Muscle of back (tissue), 11 donors: ENCODE data around the gene ACADS. TPM values are rescaled to one million over a fixed set of nuclear protein-coding genes. Genes with fewer than 3 reads are reported as not detected.
"Not testable (repeated sequence)": the region's sequence is repeated elsewhere in the genome, so short reads cannot be mapped to it uniquely, and the experiment has no call there.

Source experiments
- DNase-seq, 3 donors: peaks; one replicate each; pipeline versions ENCODE4 v3.0.0 to v3.0.0-alpha.2; 2013
- polyA plus RNA-seq, 10 donors: library from polyadenylated mRNA; unstranded; fragments of 120-200 nt; gene quantifications; one replicate each; pipeline ENCODE4 v1.2.1, GENCODE V29; 2013; ENCODE audit not compliant: insufficient read length in 10 of 10

Gene ACADS
- polyA plus RNA-seq, 10 donors = 13.9 to 19.1 (median 17.0) TPM

DNA sequence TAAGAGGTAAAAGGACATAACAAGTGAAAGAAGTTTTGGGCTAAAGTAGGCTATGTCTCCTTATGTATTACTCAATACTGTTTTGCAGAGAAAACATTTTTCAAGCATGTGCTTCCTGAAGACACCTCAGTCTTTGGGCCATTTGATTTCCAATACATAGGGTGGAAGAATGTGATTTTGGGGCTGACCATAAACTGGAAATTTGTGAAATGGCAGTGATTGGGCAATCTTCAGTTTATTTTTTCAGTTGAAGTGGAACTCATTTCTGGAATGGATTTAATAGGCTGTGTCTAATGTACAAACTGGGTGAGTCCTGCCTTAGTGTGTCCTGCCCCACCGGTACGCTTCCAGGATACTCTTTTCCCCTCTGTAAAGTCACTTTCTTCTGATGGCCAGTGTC is 2.8 kb upstream of the ACADS start:
- no peak for DNase-seq

DNA sequence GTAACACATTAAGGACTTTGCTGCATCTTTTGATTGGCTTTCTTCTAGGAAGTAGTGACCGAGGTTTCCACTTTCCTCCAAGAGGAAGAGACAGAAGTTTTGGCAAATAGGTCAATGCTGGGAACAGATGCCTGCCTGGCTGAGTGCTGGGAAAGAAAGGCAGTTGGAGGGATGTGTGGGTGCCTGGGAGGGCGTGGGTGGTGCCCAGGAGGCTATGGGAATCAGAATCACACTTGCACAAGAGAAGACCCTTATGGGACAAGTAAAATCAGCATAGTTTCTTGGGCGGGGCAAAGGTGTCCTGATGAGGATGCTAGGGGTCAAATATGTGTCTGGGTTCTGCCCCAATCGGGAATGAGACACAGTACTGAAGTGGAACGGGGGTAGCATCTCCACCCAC is 906 bp upstream of the ACADS start:
- no peak for DNase-seq

DNA sequence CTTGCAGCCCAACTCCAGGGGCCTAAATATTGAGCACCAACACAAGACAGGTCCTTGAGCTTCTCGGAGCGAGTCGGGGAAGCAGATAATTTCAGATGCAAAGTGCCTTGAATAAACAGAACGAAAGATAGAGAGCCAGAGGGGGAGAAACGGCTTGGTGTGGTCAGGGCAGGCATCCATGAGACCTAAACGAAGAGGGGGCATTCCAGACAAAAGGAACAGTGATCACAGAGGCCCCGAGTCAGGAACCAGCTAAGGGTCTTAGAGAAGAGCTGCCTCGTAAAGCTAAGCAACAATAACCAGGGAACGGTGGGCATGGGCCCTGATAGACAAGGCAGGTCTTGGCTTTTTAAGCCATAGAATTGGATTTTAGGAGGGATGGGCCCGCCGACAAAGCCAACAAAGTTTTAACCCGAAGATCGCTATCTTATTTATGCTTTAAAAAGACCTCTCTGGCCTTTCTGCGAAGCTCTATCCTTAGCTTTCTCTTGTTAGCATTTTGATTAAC is 421 bp upstream of the ACADS start:
- DNase-seq = no peak

DNA sequence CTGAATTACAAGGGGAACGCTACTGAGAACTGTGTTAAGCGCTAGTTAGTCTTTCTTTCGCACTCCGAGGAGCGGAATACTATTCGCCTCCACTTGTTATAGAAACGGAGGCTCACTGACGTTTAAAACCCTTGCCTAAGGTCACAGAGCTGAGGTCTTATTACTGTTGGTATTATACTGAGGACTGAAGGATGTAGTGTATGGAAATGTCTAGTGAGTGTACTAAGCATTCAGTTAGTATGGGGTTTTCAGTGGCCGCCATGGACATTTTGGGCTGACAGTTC is 826 bp downstream of the ACADS start:
- no peak for DNase-seq

DNA sequence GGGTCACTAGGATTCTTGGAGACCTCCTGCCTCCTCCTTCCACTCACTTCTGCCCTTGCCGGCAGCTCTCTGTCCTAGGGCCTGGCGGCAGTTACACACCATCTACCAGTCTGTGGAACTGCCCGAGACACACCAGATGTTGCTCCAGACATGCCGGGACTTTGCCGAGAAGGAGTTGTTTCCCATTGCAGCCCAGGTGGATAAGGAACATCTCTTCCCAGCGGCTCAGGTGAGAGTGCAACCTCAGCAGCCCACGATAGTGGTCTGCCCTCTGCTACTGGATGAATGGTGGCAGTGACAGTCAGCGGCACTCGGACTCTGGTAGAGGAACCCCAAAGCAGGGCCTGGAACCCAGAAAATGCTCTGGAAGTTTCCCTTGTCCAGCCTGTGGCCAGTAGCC is 1.3 kb downstream of the ACADS start:
- no peak for DNase-seq

DNA sequence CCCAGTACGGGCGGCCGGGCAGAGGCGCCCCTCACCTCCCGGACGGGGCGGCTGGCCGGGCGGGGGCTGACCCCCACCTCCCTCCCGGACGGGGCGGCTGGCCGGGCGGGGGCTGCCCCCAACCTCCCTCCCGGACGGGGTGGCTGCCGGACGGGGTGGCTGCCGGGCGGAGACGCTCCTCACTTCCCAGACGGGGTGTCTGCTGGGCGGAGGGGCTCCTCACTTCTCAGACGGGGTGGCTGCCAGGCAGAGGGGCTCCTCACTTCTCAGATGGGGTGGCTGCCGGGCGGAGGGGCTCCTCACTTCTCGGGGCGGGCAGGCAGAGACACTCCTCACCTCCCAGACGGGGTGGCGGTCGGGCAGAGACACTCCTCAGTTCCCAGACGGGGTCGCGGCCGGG is 6.6 kb downstream of the ACADS start:
- not testable (repeated sequence) for DNase-seq

DNA sequence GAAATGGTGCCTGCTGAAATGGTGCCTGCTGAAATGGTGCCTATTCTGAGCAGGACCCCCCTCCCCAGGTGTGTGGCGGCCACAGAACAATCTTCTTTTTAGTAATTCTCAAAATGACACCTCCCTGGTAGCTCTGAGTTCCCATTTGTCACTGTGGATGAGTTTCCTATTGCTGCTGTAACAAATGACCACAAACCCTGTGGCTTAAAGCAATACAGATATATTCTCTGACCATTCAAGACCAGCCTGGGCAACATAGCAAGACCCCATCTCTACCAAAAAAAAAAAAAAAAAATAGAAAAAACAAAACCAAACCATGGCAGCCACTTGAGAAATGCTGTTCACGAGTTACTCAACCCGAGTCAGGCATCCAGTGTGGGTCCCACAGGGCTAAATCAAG is 7.9 kb downstream of the ACADS start:
- no peak for DNase-seq

DNA sequence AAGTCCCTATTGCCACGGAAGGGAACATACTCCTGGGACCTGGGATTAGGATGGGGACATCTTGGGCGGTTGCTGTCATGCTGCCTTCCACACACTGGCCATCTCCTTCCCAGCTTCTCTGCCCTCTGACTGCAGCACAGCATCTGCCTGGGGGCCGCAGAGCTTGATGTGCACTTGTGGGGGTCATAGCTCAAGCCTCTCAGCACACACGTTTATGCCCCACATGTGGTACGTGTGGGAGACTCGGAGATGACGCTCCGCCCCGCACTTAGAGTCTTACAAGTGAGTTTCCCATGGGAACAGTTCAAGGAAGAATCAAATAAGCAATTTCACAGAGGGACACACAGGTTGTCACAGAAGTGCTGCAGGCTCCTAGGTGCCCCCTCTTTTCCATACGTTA is 8.6 kb downstream of the ACADS start:
- DNase-seq = no peak

DNA sequence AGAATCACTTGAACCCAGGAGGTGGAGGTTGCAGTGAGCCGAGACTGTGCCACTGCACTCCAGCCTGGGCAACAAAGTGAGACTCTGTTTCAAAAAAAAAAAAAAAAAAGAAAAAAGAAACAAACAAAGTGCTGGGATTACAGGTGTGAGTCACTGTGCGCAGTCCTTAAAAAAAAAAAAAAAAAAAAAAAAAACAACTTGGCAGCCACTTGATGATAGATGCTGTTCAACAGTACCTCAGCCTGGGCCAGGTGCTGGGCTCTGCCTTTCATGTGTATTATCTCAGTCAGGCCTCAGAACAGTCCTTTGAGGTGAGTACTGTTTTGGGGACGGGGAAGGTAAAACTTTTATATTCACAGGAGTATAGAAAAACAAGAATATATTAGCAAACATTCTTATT is 9.6 kb downstream of the ACADS start:
- no peak for DNase-seq

DNA sequence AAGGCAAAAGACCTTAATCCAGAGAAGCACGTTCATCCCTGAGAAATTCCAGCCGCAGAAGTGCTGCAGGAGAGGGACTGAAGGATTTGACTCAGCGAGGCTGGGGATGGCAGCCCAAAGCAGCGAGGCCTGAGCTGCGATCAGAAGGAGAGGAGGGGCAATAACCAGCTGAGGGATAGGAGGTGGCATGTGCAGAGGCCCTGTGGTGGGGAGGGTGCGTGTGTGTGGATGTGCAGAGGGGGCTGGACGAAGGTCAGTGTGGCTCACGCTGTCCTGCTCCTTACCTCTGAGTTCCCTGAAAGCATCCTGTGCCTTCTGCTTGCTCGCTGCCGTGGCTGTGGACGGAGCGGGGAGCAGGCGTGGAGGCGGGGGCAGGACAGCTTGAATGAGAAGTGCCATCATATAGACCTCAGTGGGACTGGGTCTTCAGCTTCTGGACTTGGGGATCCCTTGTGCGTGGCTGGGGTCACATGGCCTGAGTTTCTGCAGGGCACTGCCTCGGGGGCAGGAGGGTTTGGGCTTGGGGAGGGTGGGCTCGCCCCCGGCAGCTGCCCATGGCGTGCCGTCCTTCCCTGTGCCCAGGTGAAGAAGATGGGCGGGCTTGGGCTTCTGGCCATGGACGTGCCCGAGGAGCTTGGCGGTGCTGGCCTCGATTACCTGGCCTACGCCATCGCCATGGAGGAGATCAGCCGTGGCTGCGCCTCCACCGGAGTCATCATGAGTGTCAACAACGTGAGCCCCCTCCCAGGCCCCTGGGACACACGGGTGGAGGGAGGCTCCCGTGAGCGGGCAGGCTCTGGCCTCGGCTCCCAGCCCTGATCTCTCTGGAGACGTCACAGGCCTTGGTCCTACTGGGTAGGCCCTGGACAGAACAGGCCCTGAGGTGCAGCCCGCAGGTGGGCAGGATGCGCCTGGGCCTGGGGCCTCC is 11.0 kb downstream of the ACADS start:
- no peak for DNase-seq

DNA sequence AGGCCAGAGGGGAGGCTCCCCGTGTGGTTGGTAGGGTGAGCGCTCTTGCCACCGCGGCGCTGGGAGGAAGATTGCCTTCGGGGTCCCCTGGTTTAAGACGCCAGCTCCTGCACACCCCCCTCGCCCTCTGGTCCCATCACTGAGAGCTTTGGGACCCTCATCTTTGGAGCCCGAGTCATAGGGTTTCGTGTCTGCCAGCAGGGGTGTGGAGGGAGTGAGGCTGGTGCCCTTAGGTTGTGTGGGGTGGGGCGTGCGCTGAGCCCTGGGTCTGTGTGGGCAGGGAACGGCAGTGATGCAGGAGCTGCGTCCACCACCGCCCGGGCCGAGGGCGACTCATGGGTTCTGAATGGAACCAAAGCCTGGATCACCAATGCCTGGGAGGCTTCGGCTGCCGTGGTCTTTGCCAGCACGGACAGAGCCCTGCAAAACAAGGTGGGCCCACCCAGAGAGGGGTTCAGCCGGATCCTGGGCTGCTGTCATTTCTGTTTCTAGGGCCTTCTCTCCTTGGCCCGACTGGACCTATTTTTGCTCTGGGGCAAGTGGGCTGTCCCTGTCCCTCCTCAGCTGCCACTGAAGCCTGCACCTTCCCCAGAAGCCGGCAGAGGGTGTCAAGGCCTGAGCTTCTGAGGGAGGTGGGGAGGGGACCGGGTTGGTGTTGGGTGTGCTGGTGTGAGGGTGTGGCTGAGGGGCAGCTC is 12.1 kb downstream of the ACADS start:
- DNase-seq = no peak

DNA sequence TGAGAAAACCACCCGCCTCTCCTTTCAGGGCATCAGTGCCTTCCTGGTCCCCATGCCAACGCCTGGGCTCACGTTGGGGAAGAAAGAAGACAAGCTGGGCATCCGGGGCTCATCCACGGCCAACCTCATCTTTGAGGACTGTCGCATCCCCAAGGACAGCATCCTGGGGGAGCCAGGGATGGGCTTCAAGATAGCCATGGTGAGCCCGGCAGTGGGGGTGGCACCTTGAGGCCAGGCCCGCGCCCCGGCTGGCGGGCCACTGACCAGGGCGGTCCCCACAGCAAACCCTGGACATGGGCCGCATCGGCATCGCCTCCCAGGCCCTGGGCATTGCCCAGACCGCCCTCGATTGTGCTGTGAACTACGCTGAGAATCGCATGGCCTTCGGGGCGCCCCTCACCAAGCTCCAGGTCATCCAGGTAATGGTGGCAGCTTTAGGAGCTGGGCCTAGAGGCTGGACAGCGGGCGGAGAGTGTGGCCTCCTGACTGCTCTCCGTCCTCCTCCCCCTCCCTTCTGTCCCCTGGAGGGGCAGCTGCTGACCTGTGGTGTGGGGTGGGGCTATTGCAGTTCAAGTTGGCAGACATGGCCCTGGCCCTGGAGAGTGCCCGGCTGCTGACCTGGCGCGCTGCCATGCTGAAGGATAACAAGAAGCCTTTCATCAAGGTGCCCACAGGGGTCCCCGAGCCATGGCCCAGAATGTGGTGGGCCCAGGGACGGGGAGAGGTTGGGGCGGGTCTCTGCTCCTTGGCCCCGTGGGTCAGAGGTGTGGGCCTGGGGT is 12.8 kb downstream of the ACADS start:
- DNase-seq = no peak

DNA sequence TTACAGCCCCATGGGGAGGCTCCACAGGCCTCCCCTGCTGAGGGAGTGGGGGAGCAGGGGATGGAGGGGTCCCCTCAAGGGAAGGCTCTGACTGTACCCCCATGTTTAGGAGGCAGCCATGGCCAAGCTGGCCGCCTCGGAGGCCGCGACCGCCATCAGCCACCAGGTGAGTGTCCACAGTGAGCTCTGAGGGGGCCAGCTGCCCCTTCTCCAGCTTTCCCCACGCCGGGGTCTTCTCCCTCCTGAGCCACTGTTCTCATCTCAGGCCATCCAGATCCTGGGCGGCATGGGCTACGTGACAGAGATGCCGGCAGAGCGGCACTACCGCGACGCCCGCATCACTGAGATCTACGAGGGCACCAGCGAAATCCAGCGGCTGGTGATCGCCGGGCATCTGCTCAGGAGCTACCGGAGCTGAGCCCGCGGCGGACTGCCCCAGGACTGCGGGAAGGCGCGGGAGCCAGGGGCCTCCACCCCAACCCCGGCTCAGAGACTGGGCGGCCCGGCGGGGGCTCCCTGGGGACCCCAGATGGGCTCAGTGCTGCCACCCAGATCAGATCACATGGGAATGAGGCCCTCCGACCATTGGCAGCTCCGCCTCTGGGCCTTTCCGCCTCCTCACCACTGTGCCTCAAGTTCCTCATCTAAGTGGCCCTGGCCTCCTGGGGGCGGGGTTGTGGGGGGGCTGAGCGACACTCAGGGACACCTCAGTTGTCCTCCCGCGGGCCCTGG is 13.6 kb downstream of the ACADS start:
- no peak for DNase-seq

DNA sequence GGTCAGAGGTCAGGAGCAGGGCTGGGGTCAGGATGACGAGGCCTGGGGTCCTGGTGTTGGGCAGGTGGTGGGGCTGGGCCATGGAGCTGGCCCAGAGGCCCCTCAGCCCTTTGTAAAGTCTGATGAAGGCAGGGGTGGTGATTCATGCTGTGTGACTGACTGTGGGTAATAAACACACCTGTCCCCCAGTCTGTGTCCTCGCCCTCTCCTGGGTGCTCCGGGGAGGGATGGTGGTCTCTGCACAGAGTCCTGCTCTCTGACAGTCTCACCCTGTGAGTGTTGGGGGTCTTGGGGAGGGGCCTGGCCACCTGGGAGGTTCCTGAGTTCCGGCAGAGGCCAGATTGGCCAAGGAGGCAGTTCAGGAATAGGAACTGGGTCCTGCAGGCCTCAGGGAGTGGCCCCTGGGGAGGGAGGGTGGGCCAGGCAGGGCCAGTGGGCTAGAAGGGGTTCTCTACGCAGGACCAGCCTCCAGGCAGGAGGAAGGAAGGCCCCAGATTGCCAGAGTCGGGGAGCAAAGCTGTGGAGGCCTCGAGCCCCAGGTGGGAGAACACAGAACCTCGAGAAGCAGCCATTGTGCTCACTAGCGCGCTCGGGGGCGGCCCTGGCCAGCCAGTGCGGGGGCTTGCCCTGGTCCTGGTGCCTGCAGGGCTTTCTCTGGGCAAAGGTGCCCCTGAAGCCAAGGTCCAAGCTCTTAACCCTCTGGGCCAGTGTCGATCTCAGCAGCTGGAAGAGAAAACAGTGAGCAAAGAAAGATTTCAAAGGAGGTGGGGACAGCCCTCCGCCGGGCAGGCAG is 14.4 kb downstream of the ACADS start:
- no peak for DNase-seq

DNA sequence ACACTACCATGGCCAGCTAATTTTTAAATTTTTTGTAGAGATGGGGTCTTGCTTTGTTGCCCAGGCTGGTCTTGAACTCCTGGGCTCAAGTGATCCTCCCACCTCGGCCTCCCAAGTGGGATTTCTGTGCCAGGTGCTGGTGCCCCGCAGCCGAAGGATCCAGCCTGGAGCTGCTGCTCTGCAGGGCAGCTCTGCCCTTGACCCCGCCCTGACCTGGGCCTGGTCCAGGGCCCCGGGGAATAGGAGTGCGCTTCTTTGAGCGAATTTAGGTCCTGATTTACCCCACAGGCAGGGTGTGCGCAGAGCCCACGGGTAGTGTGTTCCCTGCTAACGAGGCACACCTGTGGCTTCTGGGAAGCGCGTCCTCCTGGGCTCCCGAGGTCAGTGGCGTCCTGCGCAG is 15.2 kb downstream of the ACADS start:
- DNase-seq = no peak

DNA sequence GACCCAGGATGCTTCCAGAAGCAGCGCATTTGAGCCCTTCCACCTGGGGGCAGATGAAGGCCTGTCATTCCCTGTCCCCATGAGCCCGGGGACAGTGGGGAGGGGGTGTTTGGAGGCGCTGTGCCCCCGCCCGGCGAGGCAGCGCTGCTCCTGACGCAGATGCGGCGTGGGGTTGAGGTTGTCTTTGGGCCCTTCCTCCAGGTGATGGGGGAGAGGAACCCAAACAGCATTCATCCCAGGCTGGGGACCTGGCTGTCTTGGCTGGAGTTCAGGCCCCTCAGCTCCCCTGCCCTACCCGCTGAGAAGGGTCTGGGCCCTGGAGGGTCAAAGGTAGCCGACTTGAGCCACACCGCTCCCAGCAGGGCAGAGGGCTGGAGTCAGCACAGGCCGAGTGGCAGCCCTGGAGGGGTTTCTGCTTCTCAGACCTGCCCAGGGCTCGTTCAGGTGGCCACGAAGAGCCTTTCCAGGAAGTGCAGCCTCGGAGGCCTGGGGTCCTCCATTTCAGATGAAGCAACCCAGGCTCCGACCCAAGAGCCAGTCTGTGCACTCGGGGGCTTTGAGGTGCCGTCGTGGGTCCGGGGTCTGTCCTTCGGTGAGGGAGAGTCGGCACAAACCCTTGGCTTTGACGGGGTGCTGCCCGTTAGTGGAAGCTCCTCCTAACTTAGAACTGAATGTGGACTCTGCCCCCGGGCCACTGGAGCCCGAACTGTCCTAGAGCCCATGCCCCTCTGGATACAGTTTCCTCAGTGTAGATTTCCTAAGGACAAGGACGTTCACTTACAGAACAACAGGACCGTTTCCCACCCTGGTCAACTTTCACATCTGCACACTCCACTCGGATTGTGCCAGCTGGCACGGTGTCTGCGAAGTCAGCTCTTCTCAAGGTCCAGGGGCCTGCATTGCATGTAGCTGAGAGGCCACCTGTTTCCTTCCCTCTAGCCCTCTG is 16.1 kb downstream of the ACADS start:
- peak; percentile 70 to 92 (median 84) for DNase-seq

DNA sequence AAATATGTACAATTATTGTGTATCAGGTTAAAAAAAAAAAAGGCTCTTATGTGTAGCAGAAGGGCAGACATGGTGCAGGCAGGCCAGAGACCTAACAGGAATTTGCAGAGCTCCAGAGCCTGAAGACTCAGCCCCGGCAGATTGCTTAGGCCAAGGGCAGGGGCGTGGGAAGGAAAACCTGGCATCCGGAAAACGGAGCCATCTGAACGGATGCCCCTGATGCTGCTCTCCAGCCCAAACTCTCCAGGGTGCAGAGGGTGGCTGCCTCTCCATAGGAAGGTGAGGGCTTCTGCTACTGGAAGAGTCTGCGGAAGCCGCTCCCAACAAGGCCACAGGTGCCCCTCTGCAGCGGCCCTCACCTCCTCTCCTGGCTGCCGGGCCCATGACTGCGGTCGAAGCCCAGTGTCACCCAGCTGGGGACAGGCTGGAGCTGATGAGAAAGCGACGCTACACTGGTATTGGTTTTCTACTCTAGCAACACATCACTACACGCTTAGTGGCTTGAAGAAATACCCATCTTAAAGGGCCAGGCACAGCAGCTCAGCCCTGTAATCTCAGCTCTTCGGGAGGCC is 19.4 kb downstream of the ACADS start:
- DNase-seq = no peak

DNA sequence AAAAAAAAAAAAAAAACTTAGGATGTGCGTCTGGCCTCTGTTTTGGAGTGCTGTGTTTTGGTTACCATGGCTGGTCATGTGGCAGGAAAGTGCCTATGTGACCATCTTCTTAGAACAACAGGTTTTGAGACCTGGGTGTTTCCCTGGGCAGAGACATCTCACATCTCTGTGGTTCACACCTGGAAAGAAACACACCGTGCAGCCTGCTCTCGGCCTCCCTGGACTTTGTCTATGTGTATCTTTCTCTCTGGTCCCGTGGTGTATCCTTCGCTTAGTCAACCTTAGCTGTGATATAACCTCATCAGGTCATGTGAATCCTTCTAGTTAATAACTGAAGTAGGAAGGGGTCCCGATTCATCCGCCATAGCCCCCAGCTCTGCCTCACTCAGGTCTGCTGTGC is 22.6 kb downstream of the ACADS start:
- DNase-seq = no peak

DNA sequence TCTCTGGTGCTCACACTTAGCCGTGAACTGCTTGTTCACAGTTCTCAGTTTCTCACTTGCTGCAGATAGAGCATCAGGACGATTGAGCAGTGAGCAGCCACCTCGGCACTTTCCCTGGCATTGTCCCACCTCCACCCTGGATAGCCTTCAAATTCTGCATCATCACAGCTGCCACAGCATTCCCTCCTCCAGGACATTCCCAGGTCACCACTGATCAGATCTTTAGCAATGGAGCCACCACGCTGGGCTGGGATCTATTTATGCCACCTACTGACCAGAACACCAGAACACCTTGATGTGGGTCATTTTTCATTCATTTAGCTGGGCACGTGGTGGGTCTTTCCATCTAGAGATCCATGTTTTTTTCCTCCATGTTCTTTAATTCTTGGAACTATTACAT is 23.6 kb downstream of the ACADS start:
- no peak for DNase-seq
